ENCODE results near the gene MCM7.

DNA sequence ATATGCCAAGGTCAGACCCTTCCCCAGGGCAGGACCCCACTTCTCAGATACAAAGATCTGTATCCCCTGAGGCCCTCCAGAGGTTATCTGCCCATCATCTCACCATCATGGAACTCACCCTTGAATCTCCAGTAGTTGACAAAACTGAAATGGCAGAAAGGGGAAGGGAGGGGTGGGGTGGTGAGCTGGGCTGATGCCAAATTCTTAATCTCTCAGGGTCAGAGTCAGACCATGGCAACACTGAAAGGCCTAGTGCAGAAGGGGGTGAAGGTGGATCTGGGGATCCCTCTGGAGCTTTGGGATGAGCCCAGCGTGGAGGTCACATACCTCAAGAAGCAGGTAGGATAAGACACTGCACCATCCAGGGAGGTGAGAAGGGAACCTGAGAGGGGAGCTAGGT, 21.4 kb upstream of the MCM7 start:
- TF ChIP-seq EZH2phosphoT487 (IDR thresholded peaks at IDR 0.05; ENCODE audit: insufficient read depth, low read depth) (no peak), EZH2 (IDR thresholded peaks at IDR 0.05; ENCODE audit: insufficient read depth, poor library complexity, severe bottlenecking) (no peak)

All from GM23248 (cell line).